BJ (cell line): ENCODE measurements around the gene AK2. TPM values are rescaled to one million over a fixed set of nuclear protein-coding genes. Genes with fewer than 3 reads are reported as not detected.

Experiments
- CTCF ChIA-PET: fragments of 350-600 bp; formaldehyde crosslinking; extraction: SDS; loops from one replicate; lab custom pipeline; 2021; ENCODE audit warnings: antibody characterized with exemption, inconsistent platforms; lab: Yijun Ruan, JAX
- POLR2A ChIA-PET: fragments of 300-600 bp; sonication (Branson Sonifier 250); formaldehyde crosslinking; extraction: SDS; loops from one replicate; lab custom pipeline; 2021; ENCODE audit warnings: antibody characterized with exemption; lab: Charles Lee
- DNase-seq: peaks from one replicate; pipeline ENCODE4 v3.0.0-alpha.2; 2011; ENCODE audit warnings: low read depth
- H3K27me3 ChIP-seq: 2 replicates; pipeline ENCODE4 v1.6.0; 2011; ENCODE audit warnings: low read length; ENCODE audit not compliant: control insufficient read depth, insufficient read depth
- H3K36me3 ChIP-seq: 2 replicates; pipeline ENCODE4 v1.5.1; 2011; ENCODE audit warnings: low read length; ENCODE audit not compliant: control insufficient read depth, insufficient read depth
- H3K4me3 ChIP-seq: 2 replicates; pipeline ENCODE4 v1.5.1; 2011; ENCODE audit warnings: low read depth, mild to moderate bottlenecking, control low read depth, low read length
- polyA plus RNA-seq: library from polyadenylated mRNA; depleted of rRNA; stranded (reverse); fragments of >200 nt; gene quantifications from 2 replicates; pipeline ENCODE4 v1.2.3, GENCODE V29; 2011
- TF ChIP-seq, protein P1 (sequence below): IDR thresholded peaks from 2 replicates; pipeline ENCODE4 v1.5.1; 2011; ENCODE audit warnings: low read depth, mild to moderate bottlenecking, control low read depth, inconsistent platforms, low read length, moderate library complexity; ENCODE audit not compliant: insufficient read depth

The AK2 gene
- polyA plus RNA-seq, 1 experiment = 131 TPM

DNA sequence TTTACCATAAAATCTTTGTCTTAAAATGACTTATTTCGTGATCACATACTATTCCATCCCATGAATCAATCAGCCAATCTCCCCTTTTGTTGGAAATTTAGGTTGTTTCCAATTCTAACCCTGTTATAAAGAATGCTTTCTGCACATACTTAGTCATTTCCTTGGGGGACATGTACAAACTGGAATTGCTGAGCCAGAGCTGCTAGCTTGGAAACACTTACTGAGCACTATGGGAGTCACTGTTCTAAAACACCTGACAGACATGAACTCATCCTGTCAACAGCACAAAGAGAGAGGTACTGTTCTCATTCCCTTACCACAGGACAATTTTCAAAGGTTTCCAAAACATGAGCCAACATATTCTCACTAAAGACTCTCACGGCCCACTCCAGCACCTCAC is 32.1 kb downstream of the AK2 start:
- Histone ChIP-seq H3K4me3 (no peak overlapping the region), H3K36me3 (peaks cover 1% of the 10 kb centered on the region; the same call in 1 of the 2 replicates), H3K27me3 (no peaks in the 10 kb centered on the region)
- DNase-seq = no peak
- TF ChIP-seq, protein P1, sequence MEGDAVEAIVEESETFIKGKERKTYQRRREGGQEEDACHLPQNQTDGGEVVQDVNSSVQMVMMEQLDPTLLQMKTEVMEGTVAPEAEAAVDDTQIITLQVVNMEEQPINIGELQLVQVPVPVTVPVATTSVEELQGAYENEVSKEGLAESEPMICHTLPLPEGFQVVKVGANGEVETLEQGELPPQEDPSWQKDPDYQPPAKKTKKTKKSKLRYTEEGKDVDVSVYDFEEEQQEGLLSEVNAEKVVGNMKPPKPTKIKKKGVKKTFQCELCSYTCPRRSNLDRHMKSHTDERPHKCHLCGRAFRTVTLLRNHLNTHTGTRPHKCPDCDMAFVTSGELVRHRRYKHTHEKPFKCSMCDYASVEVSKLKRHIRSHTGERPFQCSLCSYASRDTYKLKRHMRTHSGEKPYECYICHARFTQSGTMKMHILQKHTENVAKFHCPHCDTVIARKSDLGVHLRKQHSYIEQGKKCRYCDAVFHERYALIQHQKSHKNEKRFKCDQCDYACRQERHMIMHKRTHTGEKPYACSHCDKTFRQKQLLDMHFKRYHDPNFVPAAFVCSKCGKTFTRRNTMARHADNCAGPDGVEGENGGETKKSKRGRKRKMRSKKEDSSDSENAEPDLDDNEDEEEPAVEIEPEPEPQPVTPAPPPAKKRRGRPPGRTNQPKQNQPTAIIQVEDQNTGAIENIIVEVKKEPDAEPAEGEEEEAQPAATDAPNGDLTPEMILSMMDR = no peak
- ChIA-PET POLR2A (no interaction called here), CTCF (interaction anchor here (1.1 to 8.6 kb wide), 6 partner anchors 8 to 118 kb away, joined by 3 to 132 read pairs (median 9); partner anchors contain the start of gene HPCA)

DNA sequence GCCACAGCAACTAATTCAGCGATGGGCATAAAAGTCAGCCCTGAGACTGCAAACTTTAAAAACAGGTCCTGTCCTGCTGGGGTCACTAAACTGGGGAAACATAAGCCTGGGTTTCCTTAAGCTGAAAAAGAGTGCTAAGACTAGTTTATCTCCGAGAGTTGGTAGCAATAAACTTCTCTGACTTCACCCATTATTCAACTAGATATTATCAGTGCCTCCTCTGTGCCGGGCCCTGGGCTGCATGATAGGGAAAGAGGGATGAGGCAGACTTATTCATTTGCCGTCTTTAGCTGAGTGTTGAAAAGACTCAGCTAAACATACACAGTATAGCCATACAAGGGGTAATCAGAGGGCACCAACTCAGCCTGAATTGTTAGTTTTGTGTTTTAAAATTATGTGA is 33.0 kb downstream of the AK2 start:
- TF ChIP-seq, protein P1 = no peak
- no peak overlapping the region for H3K4me3 ChIP-seq
- H3K36me3 ChIP-seq = peaks cover 1% of the 10 kb centered on the region; the same call in 1 of the 2 replicates
- no peak for DNase-seq
- ChIA-PET CTCF (interaction anchor here (8.6 kb wide), 1 partner anchor 71 kb away, joined by 132 read pairs; no protein-coding TSS in a partner anchor), POLR2A (no interaction called here)
- H3K27me3 ChIP-seq = no peaks in the 10 kb centered on the region

DNA sequence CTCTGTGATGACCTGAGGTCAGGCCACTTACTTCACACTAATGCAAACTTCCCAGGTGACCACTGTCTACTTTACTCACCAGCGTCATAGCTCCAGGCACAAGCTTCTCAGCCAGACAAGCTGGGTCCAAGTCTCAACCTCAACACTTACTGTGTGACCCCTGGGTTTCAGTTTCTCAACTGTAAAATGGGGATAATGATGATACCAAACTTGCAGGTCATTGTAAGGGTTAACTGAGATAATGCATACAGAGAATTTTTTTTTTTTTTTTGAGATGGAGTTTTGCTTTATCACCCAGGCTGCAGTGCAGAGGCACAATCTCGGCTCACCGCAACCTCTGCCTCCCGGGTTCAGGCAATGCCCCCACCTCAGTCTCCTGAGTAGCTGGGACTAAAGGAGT is 34.7 kb downstream of the AK2 start:
- Histone ChIP-seq H3K36me3 (no peaks in the 10 kb centered on the region), H3K27me3 (no peaks in the 10 kb centered on the region), H3K4me3 (no peak overlapping the region)
- no peak for DNase-seq
- ChIA-PET CTCF (interaction anchor here (0.5 to 1.2 kb wide), 2 partner anchors 42 to 68 kb away, joined by 3 to 6 read pairs; no protein-coding TSS in a partner anchor), POLR2A (no interaction called here)
- TF ChIP-seq, protein P1 = no peak

DNA sequence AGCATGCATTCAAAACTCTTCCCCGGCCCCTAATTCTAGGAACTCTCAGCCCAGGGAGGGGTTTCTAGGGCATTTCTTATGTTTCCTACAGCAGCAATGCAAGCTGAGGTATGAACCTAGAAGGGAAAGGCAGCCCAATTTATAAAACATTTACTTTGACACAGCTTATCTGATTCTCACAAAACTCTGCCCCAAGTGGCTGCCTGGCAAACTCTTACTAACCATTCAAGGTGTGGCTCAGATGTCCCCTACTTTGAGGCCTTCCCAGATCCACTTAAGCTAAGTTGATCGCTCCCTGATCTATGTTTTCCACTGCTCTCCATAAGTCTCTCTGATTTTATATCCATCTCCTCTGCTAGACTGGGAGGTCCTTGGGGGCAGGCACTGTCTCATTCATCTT is 35.4 kb downstream of the AK2 start:
- no peaks in the 10 kb centered on the region for H3K27me3 ChIP-seq
- ChIA-PET POLR2A (no interaction called here), CTCF (interaction anchor here (0.5 to 1.8 kb wide), 7 partner anchors 9 to 125 kb away, joined by 3 to 8 read pairs (median 4); no protein-coding TSS in a partner anchor)
- no peak for DNase-seq
- TF ChIP-seq, protein P1 = 0 out of 2 replicates have a peak, but pooled peaks have one; percentile 17
- no peaks in the 10 kb centered on the region for H3K36me3 ChIP-seq
- H3K4me3 ChIP-seq = no peak overlapping the region

DNA sequence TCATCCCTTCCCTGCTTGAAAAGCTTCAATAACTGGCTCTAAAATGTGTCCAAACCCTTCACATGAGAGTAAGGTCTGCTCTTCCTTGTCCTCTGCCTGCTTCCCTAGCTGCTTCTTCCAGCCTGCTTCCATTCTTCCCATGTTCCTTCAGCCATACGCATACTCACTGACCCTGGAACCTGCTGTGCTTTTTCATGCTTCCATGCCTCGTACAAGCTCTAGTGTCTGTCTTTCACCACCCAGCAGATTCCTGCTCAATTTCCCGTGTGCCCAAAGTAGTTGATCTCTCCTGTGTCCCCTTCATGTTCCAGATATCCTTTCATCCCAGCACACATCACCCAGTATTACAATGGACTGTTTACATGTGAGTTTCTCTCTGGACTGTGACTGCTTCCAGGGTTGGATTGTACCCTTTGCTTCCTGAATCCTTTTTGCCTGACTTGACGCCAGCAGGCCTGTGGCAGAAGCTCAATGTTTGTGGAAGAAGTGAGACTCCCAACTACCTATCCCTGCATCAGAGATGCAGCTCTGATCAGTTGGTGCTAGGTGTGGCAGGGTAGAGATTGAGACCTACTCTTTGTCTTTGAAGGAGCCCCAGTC is 36.2 kb downstream of the AK2 start:
- ChIA-PET POLR2A (no interaction called here), CTCF (interaction anchor here (1.0 to 1.8 kb wide), 7 partner anchors 8 to 124 kb away, joined by 3 to 8 read pairs (median 4); no protein-coding TSS in a partner anchor)
- Histone ChIP-seq H3K36me3 (no peaks in the 10 kb centered on the region), H3K27me3 (no peaks in the 10 kb centered on the region), H3K4me3 (no peak overlapping the region)
- no peak for DNase-seq
- TF ChIP-seq, protein P1 = no peak
